GM23338 (cell line): ENCODE data around the gene TCF7L1. TPM values are rescaled to one million over a fixed set of nuclear protein-coding genes. Genes with fewer than 3 reads are reported as not detected.

Source experiments
- ATAC-seq: fragments of 200-7000 bp; cut with Tn5 transposase; 3 replicates; pipeline ENCODE4 v1.9.1; 2020
- DNase-seq: peaks from one replicate; pipeline ENCODE4 v3.0.0-alpha.2; 2015; ENCODE audit warnings: low spot score
- H2AFZ ChIP-seq: fragments of 200-600 bp; sonication (generic); 2 replicates; pipeline ENCODE4 v1.8.0; 2016; ENCODE audit warnings: antibody characterized with exemption, mild to moderate bottlenecking, moderate library complexity
- H3F3A ChIP-seq: fragments of 200-600 bp; sonication (generic); replicated peaks from 2 replicates; pipeline ENCODE4 v1.8.0; 2017; ENCODE audit warnings: antibody characterized with exemption, mixed run types, low read depth
- H3K27ac ChIP-seq: fragments of 200-600 bp; sonication (generic); 2 replicates; pipeline ENCODE4 v1.6.1; 2016; ENCODE audit warnings: low read depth
- H3K27me3 ChIP-seq: fragments of 200-600 bp; sonication (generic); 2 replicates; pipeline ENCODE4 v1.8.0; 2016; ENCODE audit warnings: mild to moderate bottlenecking, mixed run types, moderate library complexity; ENCODE audit not compliant: insufficient read depth
- H3K36me3 ChIP-seq: fragments of 200-600 bp; sonication (generic); 2 replicates; pipeline ENCODE4 v1.8.0; 2016; ENCODE audit warnings: mild to moderate bottlenecking; ENCODE audit not compliant: insufficient read depth
- H3K4me1 ChIP-seq: fragments of 200-600 bp; sonication (generic); 2 replicates; pipeline ENCODE4 v1.8.0; 2016; ENCODE audit warnings: mild to moderate bottlenecking, moderate library complexity; ENCODE audit not compliant: insufficient read depth
- H3K4me2 ChIP-seq: fragments of 200-600 bp; sonication (generic); 2 replicates; pipeline ENCODE4 v1.7.1; 2017; ENCODE audit warnings: mixed run types
- H3K4me3 ChIP-seq: fragments of 200-600 bp; sonication (generic); 2 replicates; pipeline ENCODE4 v1.6.1; 2016; ENCODE audit warnings: mixed run types
- H3K79me2 ChIP-seq: fragments of 200-600 bp; sonication (generic); replicated peaks from 2 replicates; pipeline ENCODE4 v1.8.0; 2017; ENCODE audit warnings: mild to moderate bottlenecking; ENCODE audit not compliant: insufficient read depth
- H3K9me2 ChIP-seq: fragments of 200-600 bp; sonication (generic); 2 replicates; pipeline ENCODE4 v1.8.0; 2017; ENCODE audit not compliant: insufficient read depth
- H4K20me1 ChIP-seq: fragments of 200-600 bp; sonication (generic); replicated peaks from 2 replicates; pipeline ENCODE4 v1.8.0; 2017; ENCODE audit warnings: mild to moderate bottlenecking; ENCODE audit not compliant: insufficient read depth
- H3K27ac Mint-ChIP-seq: 2 replicates; pipeline ENCODE4 v1.8.0; 2020; ENCODE audit warnings: inconsistent platforms, mild to moderate bottlenecking, moderate library complexity, mixed read lengths
- H3K27me3 Mint-ChIP-seq: 3 replicates; pipeline ENCODE4 v1.8.0; 2022; ENCODE audit warnings: low read depth, mild to moderate bottlenecking, moderate library complexity, mixed read lengths, inconsistent platforms; ENCODE audit not compliant: insufficient read depth, poor library complexity
- H3K36me3 Mint-ChIP-seq: 3 replicates; pipeline ENCODE4 v1.8.0; 2021; ENCODE audit warnings: low read depth, mild to moderate bottlenecking, inconsistent platforms, moderate library complexity, mixed read lengths
- H3K4me1 Mint-ChIP-seq: 3 replicates; pipeline ENCODE4 v1.8.0; 2020; ENCODE audit warnings: mild to moderate bottlenecking, inconsistent platforms, mixed read lengths
- H3K4me3 Mint-ChIP-seq: 3 replicates; pipeline ENCODE4 v1.8.0; 2021; ENCODE audit warnings: moderate library complexity, mild to moderate bottlenecking, inconsistent platforms, mixed read lengths
- H3K9me3 Mint-ChIP-seq: 3 replicates; pipeline ENCODE4 v1.8.0; 2020; ENCODE audit warnings: moderate library complexity, mild to moderate bottlenecking, inconsistent platforms, mixed read lengths
- CREB1 ChIP-seq: fragments of 250-450 bp; sonication (Bioruptor Pico); IDR thresholded peaks from 2 replicates; pipeline ENCODE4 v1.5.0; 2020; ENCODE audit warnings: low read depth, mild to moderate bottlenecking, moderate library complexity
- CTCF ChIP-seq, 2 experiments: fragments of 200-600 bp in 1 of 2; sonication (generic) in 1 of 2; conservative IDR thresholded peaks; 2 replicates each; pipeline versions ENCODE4 v1.5.1 to v1.6.1; 2016 to 2017; ENCODE audit warnings: antibody characterized with exemption in 2 of 2, low read depth in 2 of 2, mild to moderate bottlenecking in 2 of 2, moderate library complexity in 1 of 2
- ETS1 ChIP-seq: IDR thresholded peaks from 2 replicates; pipeline ENCODE4 v1.6.1; 2016; ENCODE audit warnings: antibody characterized with exemption
- EZH2 ChIP-seq: fragments of 200-600 bp; sonication (generic); IDR thresholded peaks from one replicate; pipeline ENCODE4 v1.8.0; 2017; ENCODE audit warnings: antibody characterized with exemption, mild to moderate bottlenecking, low read depth; ENCODE audit not compliant: unreplicated experiment
- EZH2phosphoT487 ChIP-seq: fragments of 200-600 bp; sonication (generic); IDR thresholded peaks from one replicate; pipeline ENCODE4 v1.8.1; 2018; ENCODE audit warnings: antibody characterized with exemption; ENCODE audit not compliant: unreplicated experiment
- JUNB ChIP-seq: IDR thresholded peaks from one replicate; pipeline ENCODE4 v1.6.1; 2016; ENCODE audit warnings: antibody characterized with exemption; ENCODE audit not compliant: unreplicated experiment
- NANOG ChIP-seq: IDR thresholded peaks from 2 replicates; pipeline ENCODE4 v1.6.1; 2016; ENCODE audit warnings: antibody characterized with exemption, borderline replicate concordance
- POLR2AphosphoS5 ChIP-seq: IDR thresholded peaks from 2 replicates; pipeline ENCODE4 v1.6.1; 2016; ENCODE audit warnings: antibody characterized with exemption, low read depth
- REST ChIP-seq: IDR thresholded peaks from one replicate; pipeline ENCODE4 v1.6.1; 2018; ENCODE audit warnings: antibody characterized with exemption; ENCODE audit not compliant: unreplicated experiment
- STAT1 ChIP-seq: IDR thresholded peaks from one replicate; pipeline ENCODE4 v1.6.1; 2016; ENCODE audit warnings: antibody characterized with exemption; ENCODE audit not compliant: unreplicated experiment
- ZNF462 ChIP-seq: fragments of 250-450 bp; sonication (Bioruptor Pico); IDR thresholded peaks from 2 replicates; pipeline ENCODE4 v1.5.0; 2020; ENCODE audit warnings: mild to moderate bottlenecking, moderate library complexity
- polyA plus RNA-seq: library from polyadenylated mRNA; unstranded; fragments of >200 nt; fragmentation: Nextera tagmentation; extraction: Ambion mirVana; gene quantifications from 2 replicates; pipeline ENCODE4 v1.2.1, GENCODE V29; 2016
- total RNA-seq: library from RNA; depleted of rRNA; stranded (reverse); fragments of >200 nt; shearing (Covaris generic); gene quantifications from 2 replicates; pipeline ENCODE4 v1.2.3, GENCODE V29; 2014

TCF7L1 gene
- total and polyA plus RNA-seq, 2 experiments from 2014 or later, result 47.3 to 101 TPM

GRCh38 chr2:85216927-85217326 is 83.7 kb downstream of the TCF7L1 start:
- H4K20me1 ChIP-seq, result peaks cover 53% of the 10 kb centered on the region
- Mint-ChIP-seq H3K9me3 (no peaks in the 10 kb centered on the region), H3K36me3 (peaks cover 5% of the 10 kb centered on the region; the same call in 2 of the 3 replicates), H3K4me3 (no peak overlapping the region), H3K27me3 (peaks cover 15% of the 10 kb centered on the region), H3K4me1 (peaks cover 76% of the 10 kb centered on the region), H3K27ac (0 out of 2 replicates have a peak overlapping the region, but pooled peaks have one; percentile 85)
- no peaks in the 10 kb centered on the region for H3K27me3 ChIP-seq
- no peak overlapping the region for H3K4me3 ChIP-seq
- no peak for TF ChIP-seq STAT1
- no peak for TF ChIP-seq EZH2phosphoT487
- no peak for TF ChIP-seq CTCF (conservative IDR thresholded peaks at IDR 0.05; ENCODE audit: low read depth in 2 of 2)
- no peak for TF ChIP-seq POLR2AphosphoS5
- no peak for TF ChIP-seq REST
- TF ChIP-seq NANOG, result no peak
- no peak for TF ChIP-seq JUNB
- no peak for TF ChIP-seq CREB1 (CRISPR knock-in tag)
- TF ChIP-seq ETS1, result no peak
- TF ChIP-seq ZNF462 (CRISPR knock-in tag), result no peak
- TF ChIP-seq EZH2, result no peak
- peaks cover 94% of the 10 kb centered on the region for H3K79me2 ChIP-seq
- no peaks in the 10 kb centered on the region for H3K9me2 ChIP-seq
- H3K4me1 ChIP-seq, result peaks cover 67% of the 10 kb centered on the region
- no peak overlapping the region for H2AFZ ChIP-seq
- H3F3A ChIP-seq, result peaks cover 10% of the 10 kb centered on the region; the same call in 1 of the 2 replicates
- DNase-seq (no peak), ATAC-seq (no peak)
- H3K4me2 ChIP-seq, result peak overlapping the region; percentile 79
- 0 out of 2 replicates have a peak overlapping the region, but pooled peaks have one; percentile 97 for H3K27ac ChIP-seq
- H3K36me3 ChIP-seq, result no peaks in the 10 kb centered on the region
